Heart right ventricle (tissue), 16 donors: ENCODE measurements around the gene TSR1. TPM values are rescaled to one million over a fixed set of nuclear protein-coding genes. Genes with fewer than 3 reads are reported as not detected.

Experiments used
- ATAC-seq, 8 donors: fragments of 200-7000 bp; cut with Tn5 transposase; one replicate each; pipeline ENCODE4 v1.9.1; 2020; ENCODE audit warnings: mild to moderate bottlenecking in 8 of 8, moderate library complexity in 8 of 8, moderate number of reproducible peaks in 1 of 8
- DNase-seq, 2 donors: peaks; one replicate each; pipeline ENCODE4 v3.0.0-alpha.2; 2020
- H3K27ac ChIP-seq, 10 donors: fragments of 200-600 bp; sonication (generic) in 2 of 10; one replicate each; pipeline versions ENCODE4 v1.5.0 to v1.8.0; 2020 to 2022; ENCODE audit warnings: mild to moderate bottlenecking in 3 of 10
- H3K27me3 ChIP-seq, 7 donors: fragments of 200-600 bp; one replicate each; pipeline ENCODE4 v1.8.0; 2021 to 2022; ENCODE audit warnings: mild to moderate bottlenecking in 2 of 7
- H3K36me3 ChIP-seq, 9 donors: fragments of 200-600 bp; sonication (generic) in 1 of 9; one replicate each; pipeline versions ENCODE4 v1.5.0 to v1.8.0; 2020 to 2022; ENCODE audit warnings: mild to moderate bottlenecking in 2 of 9
- H3K4me1 ChIP-seq, 9 donors: fragments of 200-600 bp; sonication (generic) in 1 of 9; one replicate each; pipeline versions ENCODE4 v1.5.0 to v1.8.0; 2020 to 2022; ENCODE audit warnings: mild to moderate bottlenecking in 4 of 9
- H3K4me3 ChIP-seq, 10 donors: fragments of 200-600 bp; sonication (generic) in 2 of 10; one replicate each; pipeline versions ENCODE4 v1.5.0 to v1.8.0; 2020 to 2022; ENCODE audit warnings: mild to moderate bottlenecking in 7 of 10, moderate library complexity in 2 of 10
- H3K9me3 ChIP-seq, 11 donors: fragments of 200-600 bp in 10 of 11; sonication (generic) in 2 of 11; one replicate each; pipeline versions ENCODE4 v1.5.0 to v1.8.0; 2013 to 2022; ENCODE audit warnings: mild to moderate bottlenecking in 2 of 11, control low read depth in 1 of 11, moderate library complexity in 1 of 11
- WGBS, 2 donors: extraction: QIAGEN DNeasy Blood & Tissue Kit; methylation state at CpG; one replicate each; pipeline ENCODE4 v1.1.7; 2013; ENCODE audit warnings: inconsistent platforms in 1 of 2; 5-methylcytosine and 5-hydroxymethylcytosine counted together
- intact Hi-C, 10 donors: fragments of 100-400 bp; cut with DNase I; formaldehyde crosslinking; loops; one replicate each; pipeline versions ENCODE4 v1.11.1 to v1.14.2; 2022
- polyA plus RNA-seq, 2 donors: library from polyadenylated mRNA; stranded (reverse); fragments of 200-250 nt; gene quantifications; one replicate each; pipeline ENCODE4 v1.2.3, GENCODE V29; 2013
- total RNA-seq, 10 donors: library from RNA; stranded (reverse); fragmentation: NEBNext Ultra II Directional in 3 of 10; extraction: Animal tissue kit (Norgen Biotek cat#: 25700) in 3 of 10; gene quantifications; one replicate each; pipeline versions ENCODE4 v1.2.1 to v1.2.4, GENCODE V29; 2021 to 2023
- TF ChIP-seq, protein P1 (sequence below), 9 donors: fragments of 200-600 bp; sonication (generic) in 2 of 9; IDR thresholded peaks; one replicate each; pipeline versions ENCODE4 v1.5.0 to v1.8.0; 2021 to 2022; ENCODE audit warnings: antibody characterized with exemption in 9 of 9, mild to moderate bottlenecking in 5 of 9, moderate library complexity in 1 of 9
- donor health status: Arrhythmogenic right ventricular cardiomyopathy.
- donor health status: ischemic (EF 13 %, LVEDD 7.1; RV severe dilation, severe dysfunction).
- donor health status: healthy with polysubstance abuse.
- donor health status: DM: no; HTN: yes; CAD: no.
- donor health status: DM: no; HTN: no; CAD: no.
- donor health status: ischemic (EF 25% LVEDD 6.9; RV normal size, moderate dysfunction).
- donor health status: ischemic (EF 25% LVEDD 5.7; RV mildly dilated, moderate dysfunction).
- donor health status: healthy.
- donor health status: DM: yes; HTN: yes; CAD: no.
- donor health status: Ischemic cardiomyopathy.
- donor health status: ischemic (EF 35%, LVEDD 5.7; RV mildly dilated, moderate dysfunction).
- donor health status: nonischemic (EF 11% LVEDD 7.7; RV severe dilation, severe dysfunction).
- donor health status: DM: yes; HTN: yes; CAD: no.
- donor health status: PGD.
- donor health status: ischemic (EF 29% LVEDD 5.4; RV normal size, mild dysfunction).
- donor health status: nonischemic (EF 23%, LVEDD 6.1; RV moderate dilation, normal function).

TSR1 gene
- total and polyA plus RNA-seq, 12 donors, result 12.8 to 30.5 (median 22.5) TPM

DNA sequence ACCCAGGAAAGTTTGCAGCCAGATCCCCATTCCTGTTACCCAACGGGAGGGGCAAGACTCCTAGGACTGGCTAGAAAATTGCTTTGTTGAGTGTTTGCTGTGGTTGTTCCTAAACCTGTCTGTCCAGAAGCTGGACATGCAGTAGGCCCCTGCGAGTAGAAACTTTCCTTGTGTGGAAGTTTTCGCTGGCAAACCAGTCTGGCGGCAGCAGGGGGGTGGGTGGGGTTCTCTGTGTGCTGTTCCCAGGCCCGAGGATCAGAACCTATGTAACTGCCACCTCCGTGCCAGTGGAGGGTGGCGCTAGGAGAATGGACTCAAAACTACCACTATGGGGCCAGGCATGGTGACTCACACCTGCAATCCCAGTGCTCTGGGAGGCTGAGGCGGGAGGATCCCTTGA is 10.2 kb upstream of the TSR1 start:
- Histone ChIP-seq H3K4me3 (no peak overlapping the region), H3K9me3 (no peaks in the 10 kb centered on the region), H3K27me3 (no peaks in the 10 kb centered on the region), H3K36me3 (peaks cover 0 to 34% (median 0%) of the 10 kb centered on the region in 9 donors), H3K27ac (no peak overlapping the region), H3K4me1 (peaks cover 0 to 13% (median 7%) of the 10 kb centered on the region in 9 donors)
- TF ChIP-seq, protein P1, sequence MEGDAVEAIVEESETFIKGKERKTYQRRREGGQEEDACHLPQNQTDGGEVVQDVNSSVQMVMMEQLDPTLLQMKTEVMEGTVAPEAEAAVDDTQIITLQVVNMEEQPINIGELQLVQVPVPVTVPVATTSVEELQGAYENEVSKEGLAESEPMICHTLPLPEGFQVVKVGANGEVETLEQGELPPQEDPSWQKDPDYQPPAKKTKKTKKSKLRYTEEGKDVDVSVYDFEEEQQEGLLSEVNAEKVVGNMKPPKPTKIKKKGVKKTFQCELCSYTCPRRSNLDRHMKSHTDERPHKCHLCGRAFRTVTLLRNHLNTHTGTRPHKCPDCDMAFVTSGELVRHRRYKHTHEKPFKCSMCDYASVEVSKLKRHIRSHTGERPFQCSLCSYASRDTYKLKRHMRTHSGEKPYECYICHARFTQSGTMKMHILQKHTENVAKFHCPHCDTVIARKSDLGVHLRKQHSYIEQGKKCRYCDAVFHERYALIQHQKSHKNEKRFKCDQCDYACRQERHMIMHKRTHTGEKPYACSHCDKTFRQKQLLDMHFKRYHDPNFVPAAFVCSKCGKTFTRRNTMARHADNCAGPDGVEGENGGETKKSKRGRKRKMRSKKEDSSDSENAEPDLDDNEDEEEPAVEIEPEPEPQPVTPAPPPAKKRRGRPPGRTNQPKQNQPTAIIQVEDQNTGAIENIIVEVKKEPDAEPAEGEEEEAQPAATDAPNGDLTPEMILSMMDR (IDR thresholded peaks at IDR 0.05), result no peak
- ATAC-seq (no peak), DNase-seq (no peak)
- 95 to 96% methylated on average over 8 of the region's 8 CpGs for WGBS, 2 donors
- intact Hi-C loops, result no loop called here

DNA sequence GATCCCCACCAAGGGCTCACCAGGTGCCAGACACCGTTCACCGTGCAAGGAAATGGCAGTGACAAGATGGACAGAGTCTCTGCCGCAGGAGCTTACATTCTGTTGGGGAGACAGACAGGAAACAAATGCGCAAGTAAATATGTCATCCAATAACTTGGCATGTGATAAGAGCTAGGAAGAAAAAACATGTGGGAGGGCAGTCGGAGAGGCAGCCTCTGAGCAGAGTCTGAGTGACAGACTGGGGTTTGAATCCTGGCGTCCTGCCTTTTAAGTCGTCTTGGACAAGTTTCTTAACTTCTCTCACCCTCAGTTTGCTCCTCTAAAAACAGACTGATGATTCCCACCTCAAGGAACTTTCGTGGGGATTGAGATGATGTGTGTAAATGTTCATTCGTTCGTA is 8.3 kb upstream of the TSR1 start:
- intact Hi-C loops, result no loop called here
- TF ChIP-seq, protein P1 (IDR thresholded peaks at IDR 0.05), result no peak
- WGBS, 2 donors, result 65 to 69% methylated on average over 10 of the region's 10 CpGs
- Histone ChIP-seq H3K4me3 (no peak overlapping the region), H3K9me3 (no peaks in the 10 kb centered on the region), H3K4me1 (peaks cover 0 to 13% (median 7%) of the 10 kb centered on the region in 9 donors), H3K27ac (no peak overlapping the region), H3K27me3 (no peaks in the 10 kb centered on the region), H3K36me3 (peaks cover 0 to 41% (median 0%) of the 10 kb centered on the region in 9 donors)
- DNase-seq, result no peak
- no peak for ATAC-seq

DNA sequence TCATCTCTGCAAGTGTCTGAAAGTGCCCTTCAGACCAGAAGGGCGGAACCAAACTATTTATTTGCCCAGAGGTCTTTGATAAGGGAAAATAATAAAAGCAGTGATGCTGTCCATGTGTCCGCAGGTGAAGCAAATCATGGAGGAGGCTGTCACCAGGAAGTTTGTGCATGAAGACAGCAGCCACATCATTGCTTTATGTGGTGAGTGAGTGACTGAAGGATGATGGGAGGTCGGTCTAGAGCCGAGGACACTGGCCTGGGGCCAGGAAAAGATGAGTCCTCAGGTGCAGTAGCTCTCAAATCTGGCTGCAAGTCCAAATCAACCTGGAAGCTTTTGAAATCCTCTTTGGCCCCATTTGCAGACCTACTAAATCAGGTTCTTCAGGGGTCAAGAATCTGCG is 7.2 kb upstream of the TSR1 start:
- H3K27me3 ChIP-seq, result no peaks in the 10 kb centered on the region

DNA sequence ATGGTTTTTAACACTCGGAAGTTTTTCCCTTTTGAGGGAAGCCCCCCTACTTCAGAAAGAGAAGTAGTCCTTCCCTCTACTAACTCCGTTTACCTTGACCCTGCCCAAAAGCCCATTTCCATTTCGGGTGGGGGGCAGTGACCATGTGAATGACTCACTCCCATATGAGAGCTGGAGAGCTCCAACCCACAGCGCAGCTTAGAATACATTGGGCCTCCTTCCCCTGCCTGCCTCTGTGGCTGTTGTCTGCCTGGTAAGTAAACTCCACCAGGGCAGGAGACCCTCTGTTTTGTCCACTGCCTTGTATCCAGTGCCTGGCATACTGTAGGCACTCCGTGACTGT is 2.0 kb upstream of the TSR1 start:
- Histone ChIP-seq H3K4me3 (peak overlapping the region; percentile 63 to 97 (median 86)), H3K9me3 (no peaks in the 10 kb centered on the region), H3K27ac (peak overlapping the region in 8 of 10 donors; percentile 70 to 92 (median 86)), H3K4me1 (peaks cover 7 to 31% (median 25%) of the 10 kb centered on the region in 9 donors), H3K27me3 (no peaks in the 10 kb centered on the region), H3K36me3 (peaks cover 0 to 47% (median 19%) of the 10 kb centered on the region in 9 donors)
- TF ChIP-seq, protein P1 (IDR thresholded peaks at IDR 0.05), result no peak
- no peak for DNase-seq
- WGBS, 2 donors, result 20 to 21% methylated on average over 5 of the region's 5 CpGs
- ATAC-seq, result no peak
- intact Hi-C loops, result no loop called here

More for the DNA sequence above, 7.2 kb upstream of the TSR1 start:
- Histone ChIP-seq H3K4me3 (no peak overlapping the region), H3K27ac (no peak overlapping the region), H3K9me3 (no peaks in the 10 kb centered on the region), H3K36me3 (peaks cover 0 to 41% (median 0%) of the 10 kb centered on the region in 9 donors), H3K4me1 (peaks cover under 1 to 15% (median 8%) of the 10 kb centered on the region in 9 donors)
- intact Hi-C loops, result no loop called here
- TF ChIP-seq, protein P1 (IDR thresholded peaks at IDR 0.05), result no peak
- DNase-seq (no peak), ATAC-seq (no peak)
- 67 to 68% methylated on average over 5 of the region's 5 CpGs for WGBS, 2 donors
